GM12878 (cell line): ENCODE results near the gene NCBP2L. TPM values are rescaled to one million over a fixed set of nuclear protein-coding genes. Genes with fewer than 3 reads are reported as not detected.

Source experiments
- ATAC-seq: fragments of 200-7000 bp; cut with Tn5 transposase; 3 replicates; pipeline ENCODE4 v1.9.1; 2020; ENCODE audit warnings: mild to moderate bottlenecking, moderate library complexity
- BruUV-seq: library from RNA; stranded (reverse); fragments of 400-500 nt; replicated peaks from 2 replicates; lab custom pipeline; 2021; lab: Mats Ljungman, UMichigan
- CTCF ChIA-PET: fragments of 300-600 bp; sonication (Branson Sonifier 250); formaldehyde crosslinking; extraction: SDS; loops from one replicate; lab custom pipeline; 2021; ENCODE audit warnings: inconsistent platforms; lab: Yijun Ruan, JAX
- POLR2A ChIA-PET: fragments of 350-600 bp; formaldehyde crosslinking; extraction: SDS; loops from one replicate; lab custom pipeline; 2021; ENCODE audit warnings: inconsistent platforms; lab: Charles Lee
- RAD21 ChIA-PET: fragments of 300-600 bp; sonication (Branson Sonifier 250); formaldehyde crosslinking; loops from one replicate; lab custom pipeline; 2023; ENCODE audit warnings: antibody characterized with exemption; ENCODE audit not compliant: unreplicated experiment; lab: Charles Lee
- SMC1A ChIA-PET: fragments of 300-600 bp; sonication (Branson Sonifier 250); formaldehyde crosslinking; loops from one replicate; lab custom pipeline; 2023; ENCODE audit not compliant: unreplicated experiment, uncharacterized antibody; lab: Charles Lee
- DNase-seq: peaks from one replicate; pipeline ENCODE4 v3.0.0-alpha.2; 2011; ENCODE audit warnings: low read depth, low spot score
- FAIRE-seq: peaks from 3 replicates; lab custom pipeline; 2011; peaks lifted over from hg19 to GRCh38; lab: Jason Lieb, UNC
- H2AFZ ChIP-seq: 2 replicates; pipeline ENCODE4 v1.6.0; 2011; ENCODE audit warnings: low read depth, low read length, control low read depth; ENCODE audit not compliant: control insufficient read depth
- H3K27ac ChIP-seq: 2 replicates; pipeline ENCODE4 v1.5.1; 2011; ENCODE audit warnings: control low read depth; ENCODE audit not compliant: control insufficient read depth, insufficient read depth
- H3K27me3 ChIP-seq, 2 experiments: replicated peaks in 1 of 2; 2 replicates each; pipeline versions ENCODE4 v1.6.0 to v1.6.1; 2011; ENCODE audit warnings: low read length in 1 of 2; ENCODE audit not compliant: control insufficient read depth in 2 of 2, insufficient read depth in 2 of 2
- H3K36me3 ChIP-seq, 2 experiments: 2 replicates each; pipeline ENCODE4 v1.5.1; 2011; ENCODE audit warnings: low read length in 1 of 2; ENCODE audit not compliant: control insufficient read depth in 2 of 2, insufficient read depth in 2 of 2
- H3K4me1 ChIP-seq: 2 replicates; pipeline ENCODE4 v1.6.1; 2011; ENCODE audit warnings: mild to moderate bottlenecking, low read length, moderate library complexity, mixed read lengths; ENCODE audit not compliant: control insufficient read depth, insufficient read depth
- H3K4me2 ChIP-seq: 2 replicates; pipeline ENCODE4 v1.6.0; 2011; ENCODE audit warnings: control low read depth; ENCODE audit not compliant: control insufficient read depth, insufficient read depth
- H3K4me3 ChIP-seq: fragments of 200-600 bp; sonication (generic); 2 replicates; pipeline ENCODE4 v1.5.1; 2016
- H3K79me2 ChIP-seq: 2 replicates; pipeline ENCODE4 v1.6.0; 2011; ENCODE audit warnings: low read length; ENCODE audit not compliant: control insufficient read depth, insufficient read depth
- H3K9ac ChIP-seq: 2 replicates; pipeline ENCODE4 v1.8.0; 2011; ENCODE audit warnings: low read length, control low read depth, mixed read lengths; ENCODE audit not compliant: control insufficient read depth, insufficient read depth
- H3K9me3 ChIP-seq: replicated peaks from 3 replicates; pipeline ENCODE4 v1.5.1; 2011; ENCODE audit warnings: mild to moderate bottlenecking, low read length; ENCODE audit not compliant: control insufficient read depth, insufficient read depth
- H4K20me1 ChIP-seq: 2 replicates; pipeline ENCODE4 v1.6.0; 2011; ENCODE audit not compliant: control insufficient read depth, insufficient read depth
- BMI1 ChIP-seq: fragments of 450-650 bp; IDR thresholded peaks from 2 replicates; pipeline ENCODE4 v1.6.1; 2016; ENCODE audit warnings: mild to moderate bottlenecking, moderate library complexity, borderline replicate concordance
- KLF5 ChIP-seq: fragments of 450-650 bp; IDR thresholded peaks from 2 replicates; pipeline ENCODE4 v1.6.1; 2014; ENCODE audit warnings: mild to moderate bottlenecking; ENCODE audit not compliant: partially characterized antibody
- SMAD5 ChIP-seq: IDR thresholded peaks from 2 replicates; pipeline ENCODE4 v1.6.1; 2016; ENCODE audit warnings: antibody characterized with exemption, low read depth
- TBL1XR1 ChIP-seq: IDR thresholded peaks from 2 replicates; pipeline ENCODE4 v1.6.1; 2012; ENCODE audit warnings: low read depth, low read length, improper control_type of control experiment
- ZBTB40 ChIP-seq: fragments of 450-650 bp; IDR thresholded peaks from 2 replicates; pipeline ENCODE4 v1.6.1; 2016; ENCODE audit warnings: mild to moderate bottlenecking, moderate library complexity, borderline replicate concordance
- ZNF207 ChIP-seq: fragments of 450-650 bp; IDR thresholded peaks from 2 replicates; pipeline ENCODE4 v1.6.1; 2014; ENCODE audit warnings: antibody characterized with exemption, mild to moderate bottlenecking, borderline replicate concordance
- ZZZ3 ChIP-seq: IDR thresholded peaks from 2 replicates; pipeline ENCODE4 v1.6.1; 2011; ENCODE audit warnings: low read depth; ENCODE audit not compliant: control insufficient read depth, insufficient read length
- WGBS: methylation state at CpG from one replicate; pipeline ENCODE4 v1.1.6; 2016; ENCODE audit warnings: low lambda C conversion rate; ENCODE audit not compliant: insufficient replicate concordance, insufficient coverage; ENCODE audit errors: missing lambda C conversion rate; 5-methylcytosine and 5-hydroxymethylcytosine counted together
- in situ Hi-C: fragments of 300-500 bp; cut with MboI; formaldehyde crosslinking; loops from 9 replicates; pipeline ENCODE4 v1.14.3; 2018; ENCODE audit warnings: mixed read lengths
- intact Hi-C: fragments of 100-400 bp; cut with micrococcal nuclease; formaldehyde crosslinking; loops from one replicate; pipeline ENCODE4 v1.14.2; 2022; ENCODE audit not compliant: unreplicated experiment
- polyA plus RNA-seq, 11 experiments: library from polyadenylated mRNA; depleted of rRNA in 4 of 11; unstranded in 6 of 11; stranded (reverse) in 5 of 11; fragments of >200 nt; fragmentation: Nextera tagmentation in 4 of 11; fragmentation: Illumina TruSeq in 1 of 11; extraction: Ambion mirVana in 4 of 11; extraction: Trizol in 1 of 11; gene quantifications; 1 replicate in 1 of 11; 2 replicates in 10 of 11; pipeline versions ENCODE4 v1.2.1 to v1.2.3, GENCODE V29; 2011 to 2016; ENCODE audit warnings: inconsistent platforms in 2 of 11, missing spikeins in 2 of 11, low read depth in 1 of 11
- total RNA-seq, 4 experiments: library from RNA; depleted of rRNA in 3 of 4; stranded (reverse); fragments of >200 nt in 3 of 4; fragmentation: Illumina TruSeq in 1 of 4; extraction: Trizol in 1 of 4; gene quantifications; 2 replicates each; pipeline versions ENCODE4 v1.2.1 to v1.2.3, GENCODE V29; 2013 to 2021
- TF ChIP-seq, protein P1 (sequence below): fragments of 450-650 bp; IDR thresholded peaks from 2 replicates; pipeline ENCODE4 v1.6.1; 2017; ENCODE audit warnings: antibody characterized with exemption, mild to moderate bottlenecking, moderate library complexity
- TF ChIP-seq, protein P2 (sequence below): fragments of 450-650 bp; IDR thresholded peaks from 2 replicates; pipeline ENCODE4 v1.6.1; 2017; ENCODE audit warnings: borderline replicate concordance

NCBP2L gene
- total and polyA plus RNA-seq, 10 of the 15 experiments (the other 5 are each of a cell fraction or from before 2014, with no cell fraction given): not detected

DNA sequence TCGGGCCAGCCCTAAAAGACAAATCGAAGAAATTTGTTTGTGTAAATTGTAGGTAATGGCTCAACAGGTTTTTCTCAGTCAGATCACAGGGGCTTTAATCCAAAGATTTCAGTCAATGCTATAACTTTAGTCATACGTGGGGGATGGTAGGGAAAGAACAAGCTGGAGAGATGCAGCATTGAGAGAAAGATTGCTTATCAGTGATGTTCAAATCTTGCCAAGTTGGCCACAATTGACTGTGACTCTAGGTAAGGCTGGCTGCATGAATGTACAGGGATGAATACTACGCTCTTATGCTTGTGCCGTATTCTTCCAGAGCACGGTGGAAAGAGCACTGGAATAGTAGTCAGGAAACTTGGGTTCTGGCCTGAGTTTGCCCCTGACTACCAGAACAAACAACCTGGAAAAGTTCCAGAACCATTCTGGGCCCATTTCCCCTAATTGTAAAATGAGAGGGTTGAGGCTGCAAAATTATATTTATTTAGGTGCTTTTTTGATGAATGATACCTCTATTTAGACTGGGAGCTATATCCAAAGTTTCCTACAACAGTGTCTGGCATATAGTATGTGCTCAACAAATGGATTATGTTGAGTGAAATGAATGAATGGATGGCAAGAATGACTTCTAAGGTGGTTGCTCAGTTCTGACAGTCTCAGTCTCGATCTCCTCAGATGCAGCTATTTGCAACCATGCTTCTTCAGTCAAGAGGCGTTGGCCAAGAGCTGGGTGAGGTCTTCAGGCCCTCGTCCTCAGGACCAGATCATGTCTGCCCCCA lies 46.4 kb upstream of the NCBP2L start:
- TF ChIP-seq, protein P1, sequence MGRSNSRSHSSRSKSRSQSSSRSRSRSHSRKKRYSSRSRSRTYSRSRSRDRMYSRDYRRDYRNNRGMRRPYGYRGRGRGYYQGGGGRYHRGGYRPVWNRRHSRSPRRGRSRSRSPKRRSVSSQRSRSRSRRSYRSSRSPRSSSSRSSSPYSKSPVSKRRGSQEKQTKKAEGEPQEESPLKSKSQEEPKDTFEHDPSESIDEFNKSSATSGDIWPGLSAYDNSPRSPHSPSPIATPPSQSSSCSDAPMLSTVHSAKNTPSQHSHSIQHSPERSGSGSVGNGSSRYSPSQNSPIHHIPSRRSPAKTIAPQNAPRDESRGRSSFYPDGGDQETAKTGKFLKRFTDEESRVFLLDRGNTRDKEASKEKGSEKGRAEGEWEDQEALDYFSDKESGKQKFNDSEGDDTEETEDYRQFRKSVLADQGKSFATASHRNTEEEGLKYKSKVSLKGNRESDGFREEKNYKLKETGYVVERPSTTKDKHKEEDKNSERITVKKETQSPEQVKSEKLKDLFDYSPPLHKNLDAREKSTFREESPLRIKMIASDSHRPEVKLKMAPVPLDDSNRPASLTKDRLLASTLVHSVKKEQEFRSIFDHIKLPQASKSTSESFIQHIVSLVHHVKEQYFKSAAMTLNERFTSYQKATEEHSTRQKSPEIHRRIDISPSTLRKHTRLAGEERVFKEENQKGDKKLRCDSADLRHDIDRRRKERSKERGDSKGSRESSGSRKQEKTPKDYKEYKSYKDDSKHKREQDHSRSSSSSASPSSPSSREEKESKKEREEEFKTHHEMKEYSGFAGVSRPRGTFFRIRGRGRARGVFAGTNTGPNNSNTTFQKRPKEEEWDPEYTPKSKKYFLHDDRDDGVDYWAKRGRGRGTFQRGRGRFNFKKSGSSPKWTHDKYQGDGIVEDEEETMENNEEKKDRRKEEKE: no peak
- TF ChIP-seq SMAD5 (no peak), ZZZ3 (no peak), ZNF207 (no peak), BMI1 (no peak), ZBTB40 (no peak), KLF5 (no peak), TBL1XR1 (no peak)
- TF ChIP-seq, protein P2, sequence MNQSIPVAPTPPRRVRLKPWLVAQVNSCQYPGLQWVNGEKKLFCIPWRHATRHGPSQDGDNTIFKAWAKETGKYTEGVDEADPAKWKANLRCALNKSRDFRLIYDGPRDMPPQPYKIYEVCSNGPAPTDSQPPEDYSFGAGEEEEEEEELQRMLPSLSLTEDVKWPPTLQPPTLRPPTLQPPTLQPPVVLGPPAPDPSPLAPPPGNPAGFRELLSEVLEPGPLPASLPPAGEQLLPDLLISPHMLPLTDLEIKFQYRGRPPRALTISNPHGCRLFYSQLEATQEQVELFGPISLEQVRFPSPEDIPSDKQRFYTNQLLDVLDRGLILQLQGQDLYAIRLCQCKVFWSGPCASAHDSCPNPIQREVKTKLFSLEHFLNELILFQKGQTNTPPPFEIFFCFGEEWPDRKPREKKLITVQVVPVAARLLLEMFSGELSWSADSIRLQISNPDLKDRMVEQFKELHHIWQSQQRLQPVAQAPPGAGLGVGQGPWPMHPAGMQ: no peak
- SMC1A ChIA-PET: interaction anchor here (1.2 to 5.4 kb wide), 7 partner anchors 11 to 57 kb away, joined by 3 to 28 read pairs (median 4); no protein-coding TSS in a partner anchor
- Histone ChIP-seq H3K4me1 (no peaks in the 10 kb centered on the region), H3K79me2 (no peaks in the 10 kb centered on the region), H3K27ac (no peak overlapping the region), H4K20me1 (no peaks in the 10 kb centered on the region), H3K36me3 (no peaks in the 10 kb centered on the region), H3K27me3 (no peaks in the 10 kb centered on the region), H3K9ac (no peak overlapping the region), H3K4me2 (no peak overlapping the region), H2AFZ (no peak overlapping the region), H3K9me3 (no peaks in the 10 kb centered on the region), H3K4me3 (no peak overlapping the region)
- POLR2A ChIA-PET: interaction anchor here (0.5 to 1.3 kb wide), 2 partner anchors 10 to 58 kb away, joined by 3 to 4 read pairs; no protein-coding TSS in a partner anchor
- in situ Hi-C loops (no loop called here), intact Hi-C loops (no loop called here)
- 46% methylated on average over 9 of the region's 9 CpGs for whole genome bisulfite sequencing
- RAD21 ChIA-PET: interaction anchor here (2.0 to 4.1 kb wide), 3 partner anchors 14 to 56 kb away, joined by 5 to 43 read pairs (median 42); no protein-coding TSS in a partner anchor
- CTCF ChIA-PET: interaction anchor here (0.8 to 3.4 kb wide), 5 partner anchors 9 to 58 kb away, joined by 3 to 25 read pairs (median 3); no protein-coding TSS in a partner anchor
- BruUV-seq: no TSS peak
- no peak for ATAC-seq
- DNase-seq: no peak
- FAIRE-seq: peak; percentile 75
